Activated CD4-positive, alpha-beta T cell treated with anti-CD3 and anti-CD28 coated beads, Interleukin-2, amount 50 U/mL, for 48 hours (primary cell): ENCODE results near the gene NEUROD2.
A peak's percentile ranks its signal among the peaks of the same experiment; 100 is the strongest.

ENCODE experiments used
- DNase-seq, 2 experiments: peaks; one replicate each; pipeline ENCODE4 v3.0.0-alpha.2; 2020

NEUROD2 gene

GRCh38 chr17:39578272-39578671 is 29.4 kb downstream of the NEUROD2 start:
- DNase-seq, result no peak

- peak in 1 of 2 experiments; percentile 16 for DNase-seq
Measured at GRCh38 chr17:39576187-39576586, 31.5 kb downstream of the NEUROD2 start.

- peak; percentile 37 to 43 for DNase-seq
Measured at GRCh38 chr17:39573447-39574298, 34.0 kb downstream of the NEUROD2 start.

- no peak for DNase-seq
Measured at GRCh38 chr17:39572121-39572520, 35.6 kb downstream of the NEUROD2 start.

- no peak for DNase-seq
Measured at GRCh38 chr17:39569126-39569525, 38.6 kb downstream of the NEUROD2 start.

GRCh38 chr17:39568702-39569101 is 39.0 kb downstream of the NEUROD2 start:
- DNase-seq, result no peak

- DNase-seq, result no peak
Measured at GRCh38 chr17:39566094-39566850, 41.4 kb downstream of the NEUROD2 start.

- no peak for DNase-seq
Measured at GRCh38 chr17:39564211-39564848, 43.4 kb downstream of the NEUROD2 start.

GRCh38 chr17:39563476-39563875 is 44.2 kb downstream of the NEUROD2 start:
- no peak for DNase-seq

GRCh38 chr17:39562976-39563375 is 44.7 kb downstream of the NEUROD2 start:
- no peak for DNase-seq

GRCh38 chr17:39562395-39562794 is 45.3 kb downstream of the NEUROD2 start:
- no peak for DNase-seq

- no peak for DNase-seq
Measured at GRCh38 chr17:39556423-39556822, 51.3 kb downstream of the NEUROD2 start.

- no peak for DNase-seq
Measured at GRCh38 chr17:39555368-39555767, 52.4 kb downstream of the NEUROD2 start.
